ENCODE results near the gene PKHD1.

DNA sequence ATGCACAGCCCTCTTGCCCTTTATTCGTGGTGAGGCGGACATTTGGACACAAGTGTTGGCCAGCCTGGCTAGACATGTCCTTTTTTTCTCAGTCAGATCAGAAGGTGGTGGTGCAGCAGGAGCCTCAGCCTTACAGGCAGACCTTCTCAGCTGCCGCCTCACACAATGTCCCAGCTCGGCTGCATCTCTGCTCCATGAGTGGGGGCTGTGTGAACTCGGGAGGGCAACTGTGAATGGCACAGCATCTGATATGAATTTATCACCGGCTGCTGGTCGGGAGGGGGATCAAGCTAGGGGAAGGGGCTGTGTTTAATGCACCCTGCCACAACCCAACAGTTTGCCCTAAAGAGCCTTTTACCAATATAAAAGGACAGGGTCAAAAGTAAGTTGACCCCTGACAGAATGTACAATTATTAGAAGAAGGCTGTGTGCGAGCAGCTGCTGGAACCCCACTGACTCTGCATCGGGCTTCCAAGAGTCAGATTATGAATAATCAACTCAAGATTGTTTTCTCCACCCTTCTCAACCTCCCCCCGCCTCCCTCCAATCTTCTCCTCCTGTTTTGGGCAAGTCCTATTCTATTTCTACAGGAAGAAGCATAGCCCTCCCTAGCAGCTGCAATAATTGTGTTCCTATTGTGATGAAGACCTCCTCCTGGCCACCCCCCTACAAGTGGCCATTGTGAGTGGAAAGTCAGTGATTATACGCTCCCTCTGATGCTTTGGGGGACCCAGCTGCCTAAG, 245.2 kb downstream of the PKHD1 start:
- TF ChIP-seq, protein P1, sequence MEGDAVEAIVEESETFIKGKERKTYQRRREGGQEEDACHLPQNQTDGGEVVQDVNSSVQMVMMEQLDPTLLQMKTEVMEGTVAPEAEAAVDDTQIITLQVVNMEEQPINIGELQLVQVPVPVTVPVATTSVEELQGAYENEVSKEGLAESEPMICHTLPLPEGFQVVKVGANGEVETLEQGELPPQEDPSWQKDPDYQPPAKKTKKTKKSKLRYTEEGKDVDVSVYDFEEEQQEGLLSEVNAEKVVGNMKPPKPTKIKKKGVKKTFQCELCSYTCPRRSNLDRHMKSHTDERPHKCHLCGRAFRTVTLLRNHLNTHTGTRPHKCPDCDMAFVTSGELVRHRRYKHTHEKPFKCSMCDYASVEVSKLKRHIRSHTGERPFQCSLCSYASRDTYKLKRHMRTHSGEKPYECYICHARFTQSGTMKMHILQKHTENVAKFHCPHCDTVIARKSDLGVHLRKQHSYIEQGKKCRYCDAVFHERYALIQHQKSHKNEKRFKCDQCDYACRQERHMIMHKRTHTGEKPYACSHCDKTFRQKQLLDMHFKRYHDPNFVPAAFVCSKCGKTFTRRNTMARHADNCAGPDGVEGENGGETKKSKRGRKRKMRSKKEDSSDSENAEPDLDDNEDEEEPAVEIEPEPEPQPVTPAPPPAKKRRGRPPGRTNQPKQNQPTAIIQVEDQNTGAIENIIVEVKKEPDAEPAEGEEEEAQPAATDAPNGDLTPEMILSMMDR (IDR thresholded peaks at IDR 0.05) = no peak
- TF ChIP-seq POLR2A (IDR thresholded peaks at IDR 0.05) = no peak

Data from uterus (tissue), 2 donors.